ENCODE measurements around the gene PTCRA.

GRCh38 chr6:42966571-42966970, 50.7 kb downstream of the PTCRA start:
- TF ChIP-seq CTCF (conservative IDR thresholded peaks at IDR 0.05; ENCODE audit: low read length) = no peak
- no peak for TF ChIP-seq EZH2phosphoT487 (IDR thresholded peaks at IDR 0.05; ENCODE audit: borderline replicate concordance)

Data from Loucy (cell line).